NB4 (cell line): ENCODE measurements around the gene TEDDM1.
A peak's percentile ranks its signal among the peaks of the same experiment; 100 is the strongest.

Experiments
- DNase-seq: peaks from one replicate; pipeline ENCODE4 v3.0.0; 2010; ENCODE audit warnings: low read depth
- H3K4me3 ChIP-seq: one replicate; pipeline ENCODE4 v1.5.1; 2011; ENCODE audit warnings: mild to moderate bottlenecking, low read depth, low read length, moderate library complexity
- MYC ChIP-seq: IDR thresholded peaks from 2 replicates; pipeline ENCODE4 v1.6.1; 2011; ENCODE audit warnings: low read depth, low read length
- POLR2A ChIP-seq: IDR thresholded peaks from 2 replicates; pipeline ENCODE4 v1.6.1; 2011; ENCODE audit warnings: mild to moderate bottlenecking; ENCODE audit not compliant: insufficient read length; ENCODE audit errors: extremely low read depth
- TF ChIP-seq, protein P1 (sequence below): IDR thresholded peaks from 2 replicates; pipeline ENCODE4 v1.6.1; 2011; ENCODE audit warnings: low read depth, low read length
- TF ChIP-seq, protein P2 (sequence below): IDR thresholded peaks from one replicate; pipeline ENCODE4 v1.5.1; 2012; ENCODE audit warnings: low read depth, low read length

The TEDDM1 gene

DNA sequence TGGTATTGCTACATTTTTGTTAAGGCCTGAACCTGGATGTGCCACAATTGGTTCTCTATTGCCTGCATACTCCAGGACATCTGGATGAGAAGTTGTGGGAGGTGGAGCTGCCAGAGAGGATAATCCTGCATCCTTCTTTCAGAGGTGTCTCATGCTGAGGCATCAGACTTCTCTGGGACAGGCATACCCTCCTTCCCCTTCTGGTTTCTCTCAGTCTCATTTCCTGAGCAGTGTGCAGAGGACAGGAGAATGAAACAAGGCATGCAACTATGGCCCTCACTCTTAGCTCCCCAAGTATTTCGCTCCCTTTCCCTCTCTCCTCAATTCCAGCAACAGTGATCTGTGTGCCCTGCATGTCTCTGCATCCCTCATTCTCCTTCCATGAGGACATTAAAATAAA is 41.9 kb upstream of the TEDDM1 start:
- TF ChIP-seq, protein P1, sequence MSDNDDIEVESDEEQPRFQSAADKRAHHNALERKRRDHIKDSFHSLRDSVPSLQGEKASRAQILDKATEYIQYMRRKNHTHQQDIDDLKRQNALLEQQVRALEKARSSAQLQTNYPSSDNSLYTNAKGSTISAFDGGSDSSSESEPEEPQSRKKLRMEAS: no peak
- TF ChIP-seq MYC: no peak
- no peak for TF ChIP-seq POLR2A
- TF ChIP-seq, protein P2, sequence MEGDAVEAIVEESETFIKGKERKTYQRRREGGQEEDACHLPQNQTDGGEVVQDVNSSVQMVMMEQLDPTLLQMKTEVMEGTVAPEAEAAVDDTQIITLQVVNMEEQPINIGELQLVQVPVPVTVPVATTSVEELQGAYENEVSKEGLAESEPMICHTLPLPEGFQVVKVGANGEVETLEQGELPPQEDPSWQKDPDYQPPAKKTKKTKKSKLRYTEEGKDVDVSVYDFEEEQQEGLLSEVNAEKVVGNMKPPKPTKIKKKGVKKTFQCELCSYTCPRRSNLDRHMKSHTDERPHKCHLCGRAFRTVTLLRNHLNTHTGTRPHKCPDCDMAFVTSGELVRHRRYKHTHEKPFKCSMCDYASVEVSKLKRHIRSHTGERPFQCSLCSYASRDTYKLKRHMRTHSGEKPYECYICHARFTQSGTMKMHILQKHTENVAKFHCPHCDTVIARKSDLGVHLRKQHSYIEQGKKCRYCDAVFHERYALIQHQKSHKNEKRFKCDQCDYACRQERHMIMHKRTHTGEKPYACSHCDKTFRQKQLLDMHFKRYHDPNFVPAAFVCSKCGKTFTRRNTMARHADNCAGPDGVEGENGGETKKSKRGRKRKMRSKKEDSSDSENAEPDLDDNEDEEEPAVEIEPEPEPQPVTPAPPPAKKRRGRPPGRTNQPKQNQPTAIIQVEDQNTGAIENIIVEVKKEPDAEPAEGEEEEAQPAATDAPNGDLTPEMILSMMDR: no peak
- DNase-seq: no peak
- no peak overlapping the region for H3K4me3 ChIP-seq

DNA sequence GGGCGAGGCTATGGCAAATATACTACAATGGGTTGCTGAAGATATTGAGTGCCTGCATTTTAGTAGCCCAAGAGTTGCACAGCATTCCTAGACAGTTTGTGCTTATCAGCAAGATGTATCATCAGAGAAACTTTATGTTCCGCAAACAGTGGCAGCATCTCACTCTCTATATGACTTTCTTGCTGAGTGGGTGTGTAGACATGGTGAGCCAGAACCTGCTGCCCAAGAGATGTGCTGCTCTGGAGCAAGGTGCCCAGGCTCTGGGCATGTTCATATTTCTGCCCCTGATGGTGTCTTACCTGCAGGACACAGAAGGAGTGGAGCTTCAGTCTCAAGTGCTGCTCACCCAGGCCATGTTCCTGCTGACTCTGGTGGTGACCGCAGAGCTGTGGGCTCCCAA is 41.3 kb upstream of the TEDDM1 start:
- TF ChIP-seq MYC: no peak
- TF ChIP-seq POLR2A: no peak
- TF ChIP-seq, protein P2: no peak
- TF ChIP-seq, protein P1: no peak
- H3K4me3 ChIP-seq: no peak overlapping the region
- no peak for DNase-seq

DNA sequence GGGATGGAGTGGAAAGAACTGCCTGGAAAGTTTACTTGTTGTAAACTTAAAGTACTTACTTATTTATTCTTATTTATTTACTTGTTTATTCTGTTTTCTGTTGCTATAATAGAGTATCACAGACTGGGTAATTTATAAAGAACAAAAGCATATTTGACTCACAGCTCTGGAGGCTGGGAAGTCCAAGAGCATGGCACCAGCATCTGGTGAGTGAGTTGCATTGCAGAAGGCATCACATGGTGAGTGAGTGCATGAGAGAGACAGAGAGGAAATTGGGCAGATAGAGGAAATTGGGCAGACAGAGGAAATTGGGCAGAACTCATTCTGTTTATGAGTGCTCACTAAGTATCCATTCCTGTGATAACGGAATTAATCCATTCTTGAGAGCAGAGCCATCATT is 37.9 kb upstream of the TEDDM1 start:
- no peak for DNase-seq
- TF ChIP-seq, protein P2: no peak
- TF ChIP-seq MYC (no peak), POLR2A (no peak)
- TF ChIP-seq, protein P1: no peak
- no peak overlapping the region for H3K4me3 ChIP-seq

DNA sequence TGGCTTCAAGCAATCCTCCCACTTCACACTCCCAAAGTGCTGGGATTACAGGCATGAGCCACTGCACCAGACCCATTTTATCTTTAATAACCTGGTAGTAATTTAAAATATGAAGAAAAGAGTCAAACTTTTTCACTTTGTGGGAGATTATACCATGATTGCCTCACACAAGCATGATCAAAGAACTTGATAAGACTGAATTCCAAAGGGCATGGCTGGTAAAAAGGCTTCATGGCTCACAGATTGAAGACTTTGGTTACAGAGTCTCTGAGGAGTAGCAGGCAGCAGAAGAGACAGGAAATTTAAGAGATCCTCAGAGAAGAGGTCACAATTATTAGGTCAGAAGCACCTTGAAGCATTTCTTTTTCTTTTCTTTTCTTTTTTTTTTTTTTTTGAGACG is 33.1 kb upstream of the TEDDM1 start:
- no peak for DNase-seq
- TF ChIP-seq, protein P2: no peak
- TF ChIP-seq POLR2A (no peak), MYC (no peak)
- TF ChIP-seq, protein P1: no peak
- H3K4me3 ChIP-seq: no peak overlapping the region

DNA sequence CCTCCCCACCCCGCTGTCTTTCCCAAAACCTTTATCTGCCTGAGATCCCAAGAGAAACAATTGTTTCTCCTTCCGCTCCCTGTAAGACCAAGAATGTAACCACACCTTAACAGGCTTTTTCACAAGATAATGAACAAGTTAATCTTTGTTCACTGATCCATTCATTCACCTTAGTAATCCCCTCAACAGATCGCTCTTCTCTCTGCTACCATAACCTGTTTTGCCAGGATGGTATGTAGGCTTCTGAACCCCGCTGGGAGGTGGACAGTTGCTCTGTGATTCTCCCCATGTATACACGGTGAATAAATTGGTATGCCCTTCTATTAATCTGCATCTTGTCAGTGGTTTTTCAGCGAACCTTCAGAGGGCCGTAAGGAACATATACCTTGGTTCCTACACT is 30.8 kb upstream of the TEDDM1 start:
- TF ChIP-seq, protein P2: no peak
- TF ChIP-seq POLR2A: no peak
- no peak for TF ChIP-seq MYC
- TF ChIP-seq, protein P1: no peak
- DNase-seq: no peak
- no peak overlapping the region for H3K4me3 ChIP-seq

DNA sequence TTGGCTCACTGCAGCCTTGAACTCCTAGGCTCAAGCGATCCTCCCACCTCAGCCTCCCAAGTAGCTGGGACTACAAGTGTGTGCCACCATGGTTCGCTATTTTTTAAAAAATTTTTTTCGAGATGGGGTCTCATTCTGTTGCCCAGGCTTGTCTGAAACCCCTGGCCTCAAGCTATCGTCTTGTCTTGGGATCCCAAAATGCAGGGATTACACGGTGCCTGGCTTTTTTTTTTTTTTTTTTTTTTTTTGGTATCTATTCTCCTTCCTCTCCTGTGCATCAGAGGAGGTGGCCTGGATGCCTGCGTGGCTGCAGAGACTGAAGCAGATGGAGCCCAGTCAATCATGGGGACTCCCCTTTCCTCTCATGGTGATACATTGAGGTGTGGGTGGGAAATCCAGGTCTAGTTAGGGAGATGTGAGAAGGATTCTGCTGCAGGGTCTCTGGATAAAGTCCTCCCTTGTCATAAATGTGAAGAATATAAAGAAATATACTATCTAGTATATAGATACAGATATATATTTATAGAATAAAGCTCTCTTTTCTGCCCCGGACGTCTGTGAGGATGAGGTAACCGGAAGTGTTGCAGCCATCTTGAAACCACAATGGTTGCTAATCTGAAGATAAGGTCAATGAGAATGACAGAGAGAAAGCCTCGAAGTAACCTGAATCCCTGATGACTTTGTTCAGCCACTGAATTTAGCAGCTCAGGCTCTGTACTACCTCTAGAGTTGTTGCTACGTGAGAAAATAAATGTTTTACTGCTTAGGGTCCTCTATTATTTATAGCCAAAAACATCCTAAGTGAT is 30.0 kb upstream of the TEDDM1 start:
- DNase-seq: peak; percentile 85
- TF ChIP-seq MYC (peak; percentile 30; the same call in 1 of the 2 replicates), POLR2A (no peak)
- H3K4me3 ChIP-seq: no peak overlapping the region
